ENCODE data around the gene EFNA2. TPM values are rescaled to one million over a fixed set of nuclear protein-coding genes. Genes with fewer than 3 reads are reported as not detected.

EFNA2 gene
- total and polyA plus RNA-seq, 2 of the 8 experiments (the other 6 are each of a cell fraction or from before 2014, with no cell fraction given), result 4.0 to 7.0 TPM

GRCh38 chr19:1245494-1246264 lies 40.0 kb upstream of the EFNA2 start (continued):
- TF ChIP-seq CHD7 (IDR thresholded peaks at IDR 0.05; ENCODE audit: insufficient replicate concordance, low read length) (no peak), CEBPB (IDR thresholded peaks at IDR 0.05; ENCODE audit: low read depth, low read length) (no peak), CHD1 (IDR thresholded peaks at IDR 0.05; ENCODE audit: low read depth, low read length) (no peak), TEAD4 (IDR thresholded peaks at IDR 0.05; ENCODE audit: low read depth, low read length) (no peak), SP4 (IDR thresholded peaks at IDR 0.05; ENCODE audit: low read length) (no peak), ZNF274 (IDR thresholded peaks at IDR 0.05; ENCODE audit: borderline replicate concordance, extremely low read depth, low read length) (no peak), EZH2 (IDR thresholded peaks at IDR 0.05; ENCODE audit: low read depth, low read length, severe bottlenecking) (no peak)
